GM18907 (cell line): ENCODE results near the gene SRGAP1.

Experiments
- ATAC-seq: cut with Tn5 transposase; IDR thresholded peaks from one replicate; pipeline ENCODE4 v1.9.1; 2021; ENCODE audit warnings: mild to moderate bottlenecking, moderate library complexity; ENCODE audit not compliant: unreplicated experiment

SRGAP1 gene

GRCh38 chr12:63900922-63901793, 56.7 kb downstream of the SRGAP1 start:
- ATAC-seq: no peak

- no peak for ATAC-seq
Observed at GRCh38 chr12:63904653-63905052, 60.2 kb downstream of the SRGAP1 start.

GRCh38 chr12:63905544-63905943, 61.0 kb downstream of the SRGAP1 start:
- no peak for ATAC-seq

- no peak for ATAC-seq
Observed at GRCh38 chr12:63906876-63907275, 62.4 kb downstream of the SRGAP1 start.

GRCh38 chr12:63907561-63907960, 63.1 kb downstream of the SRGAP1 start:
- no peak for ATAC-seq

GRCh38 chr12:63909746-63910145, 65.2 kb downstream of the SRGAP1 start:
- no peak for ATAC-seq

GRCh38 chr12:63911341-63911740, 66.8 kb downstream of the SRGAP1 start:
- ATAC-seq: no peak

GRCh38 chr12:63912651-63913050, 68.2 kb downstream of the SRGAP1 start:
- no peak for ATAC-seq

- ATAC-seq: no peak
Observed at GRCh38 chr12:63913929-63914328, 69.4 kb downstream of the SRGAP1 start.

GRCh38 chr12:63915105-63915800, 70.8 kb downstream of the SRGAP1 start:
- no peak for ATAC-seq

- no peak for ATAC-seq
Observed at GRCh38 chr12:63916561-63917476, 72.3 kb downstream of the SRGAP1 start.

- ATAC-seq: no peak
Observed at GRCh38 chr12:63917477-63917862, 73.0 kb downstream of the SRGAP1 start.

GRCh38 chr12:63917864-63918799, 73.6 kb downstream of the SRGAP1 start:
- peak; percentile 79 for ATAC-seq

GRCh38 chr12:63918800-63919300, 74.3 kb downstream of the SRGAP1 start:
- no peak for ATAC-seq

- no peak for ATAC-seq
Observed at GRCh38 chr12:63919756-63920155, 75.3 kb downstream of the SRGAP1 start.

- no peak for ATAC-seq
Observed at GRCh38 chr12:63921157-63921556, 76.7 kb downstream of the SRGAP1 start.

GRCh38 chr12:63922474-63922873, 78.0 kb downstream of the SRGAP1 start:
- ATAC-seq: no peak

GRCh38 chr12:63924781-63925180, 80.3 kb downstream of the SRGAP1 start:
- ATAC-seq: no peak

- ATAC-seq: no peak
Observed at GRCh38 chr12:63927511-63927910, 83.0 kb downstream of the SRGAP1 start.

GRCh38 chr12:63928305-63928704, 83.8 kb downstream of the SRGAP1 start:
- ATAC-seq: peak; percentile 65
